CD4-positive, alpha-beta T cell treated with Interferon gamma for 1 hour (primary cell): ENCODE results near the gene CD34.

Source experiments
- DNase-seq: peaks from one replicate; pipeline ENCODE4 v3.0.0-alpha.2; 2020

Gene CD34

DNA sequence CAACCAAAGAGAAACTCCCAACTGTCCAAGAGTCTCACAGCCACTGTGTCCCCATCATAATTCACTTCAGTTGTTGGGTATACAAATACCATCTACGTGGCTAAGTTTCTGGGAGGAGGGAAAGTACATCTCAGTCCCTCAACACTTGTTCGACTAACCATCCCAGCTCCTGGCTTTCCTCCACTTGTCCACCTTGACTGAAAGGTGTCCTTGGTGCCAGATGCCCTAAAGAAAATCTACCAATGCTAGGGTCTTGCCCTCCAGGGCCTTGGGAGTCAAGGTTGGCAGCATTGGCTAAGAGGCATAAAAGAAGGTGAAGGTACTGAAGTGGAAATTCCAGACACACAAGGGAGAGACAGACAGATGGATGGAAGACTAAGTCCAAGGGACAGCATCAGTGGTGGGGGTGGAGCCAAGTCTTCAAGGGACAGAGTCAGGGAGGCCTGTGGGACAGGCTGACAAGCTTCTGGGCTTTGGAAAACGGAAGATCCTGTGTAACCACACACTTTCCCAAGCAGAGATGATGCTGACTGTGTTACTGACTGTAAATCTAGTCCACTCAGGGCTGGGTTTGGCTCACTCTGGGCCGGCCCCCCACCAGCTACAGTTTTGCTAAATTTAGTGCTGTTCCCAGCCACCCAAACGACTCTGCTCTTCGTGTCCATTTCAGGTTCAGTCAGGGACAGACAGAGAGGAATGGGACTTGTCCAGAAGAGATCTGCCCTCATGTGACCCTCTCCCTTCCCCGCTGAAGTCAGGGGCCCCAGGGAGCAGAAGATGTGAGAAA is 60.1 kb downstream of the CD34 start:
- DNase-seq, result no peak

DNA sequence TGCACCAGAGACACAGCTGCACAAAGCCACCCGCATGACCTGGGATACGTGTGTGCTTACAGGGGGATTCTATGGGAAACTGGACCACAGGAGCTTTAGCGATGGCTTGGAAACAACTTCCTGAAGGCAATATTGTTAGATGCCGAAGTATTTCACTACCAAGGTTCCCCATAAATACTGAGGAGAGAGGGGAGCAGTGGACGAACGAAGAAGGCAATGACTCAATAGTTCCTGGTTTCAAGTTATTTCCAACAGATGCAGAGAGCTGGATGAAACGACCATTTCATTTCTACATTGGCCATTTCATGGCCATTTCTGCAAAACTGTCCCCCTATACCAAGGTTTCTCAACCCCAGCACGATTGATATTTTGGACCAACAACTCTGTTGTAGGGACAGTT is 61.3 kb downstream of the CD34 start:
- DNase-seq, result no peak

DNA sequence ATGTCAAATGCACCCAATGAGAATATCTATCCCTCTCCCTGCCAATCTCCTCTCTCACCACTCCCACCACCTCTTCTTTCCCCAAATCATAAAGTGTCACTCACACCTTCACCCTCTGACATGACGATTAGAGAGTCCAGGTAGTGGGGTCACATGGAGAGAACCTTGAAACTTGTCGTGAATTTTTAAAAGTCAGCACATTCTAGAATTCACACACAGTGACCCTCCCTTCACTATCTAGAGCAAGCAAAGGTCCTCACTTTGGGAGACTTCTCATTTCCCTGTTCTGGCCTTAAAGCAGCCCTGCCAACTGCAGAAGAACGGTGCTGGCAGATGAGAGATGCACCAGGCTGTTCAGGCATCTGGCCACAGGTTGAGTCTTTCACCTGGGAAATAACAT is 61.9 kb downstream of the CD34 start:
- no peak for DNase-seq

DNA sequence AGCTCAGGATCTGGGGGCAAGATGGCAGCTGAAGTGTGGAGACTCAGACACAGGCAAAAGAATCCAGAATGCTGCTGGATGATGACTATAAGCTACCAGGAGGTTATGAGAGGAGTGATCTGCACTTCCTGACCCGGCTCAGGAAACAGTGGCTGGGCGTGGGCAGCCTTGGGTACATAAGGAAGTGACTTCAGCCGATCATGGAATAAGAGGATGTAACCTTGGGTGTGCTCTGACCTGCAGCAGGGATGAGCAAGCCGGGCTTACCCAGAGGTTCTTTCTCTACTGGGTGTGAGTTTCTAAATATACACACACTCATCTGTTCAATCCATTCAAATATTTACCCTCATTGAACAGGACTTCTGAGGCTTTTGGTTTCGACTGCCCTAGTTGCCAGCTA is 62.7 kb downstream of the CD34 start:
- DNase-seq, result peak; percentile 64

DNA sequence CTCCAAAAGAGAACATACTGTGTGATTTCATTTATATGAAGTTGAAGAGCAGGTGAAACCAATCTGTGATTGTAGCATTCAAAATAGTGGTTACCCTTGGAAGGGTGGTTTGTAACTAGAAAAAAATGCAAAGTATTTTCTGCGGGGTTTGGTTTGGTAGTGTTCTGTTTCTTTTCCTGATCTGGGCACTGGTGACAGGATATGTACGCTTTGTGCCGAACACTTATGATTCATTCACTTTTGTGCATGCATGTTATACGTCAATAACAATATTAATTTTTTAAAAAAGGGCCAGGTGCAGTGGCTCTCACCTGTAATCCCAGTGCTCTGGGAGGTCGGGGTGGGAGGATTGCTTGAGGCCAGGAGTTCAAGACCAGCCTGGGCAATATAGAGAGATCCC is 63.8 kb downstream of the CD34 start:
- DNase-seq, result no peak

DNA sequence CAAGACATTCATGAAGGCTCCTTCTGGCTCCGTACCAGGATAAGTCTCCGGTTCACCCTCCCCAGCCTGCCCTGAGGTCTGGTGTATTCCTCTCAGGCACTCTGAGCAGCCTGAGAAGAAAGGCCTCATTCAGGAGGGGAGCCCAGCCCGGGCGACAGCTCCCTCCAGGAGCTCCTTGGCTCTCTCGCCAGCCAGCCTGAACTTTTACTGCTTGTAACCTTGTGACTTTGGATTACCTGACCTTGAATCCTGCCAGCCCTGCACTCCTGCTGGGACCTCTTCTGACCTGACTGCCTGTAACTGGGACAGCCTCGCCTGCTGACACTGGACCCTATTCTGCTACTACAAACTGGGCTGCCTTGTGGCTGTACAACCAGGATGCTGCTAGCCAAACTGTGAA is 65.8 kb downstream of the CD34 start:
- no peak for DNase-seq

DNA sequence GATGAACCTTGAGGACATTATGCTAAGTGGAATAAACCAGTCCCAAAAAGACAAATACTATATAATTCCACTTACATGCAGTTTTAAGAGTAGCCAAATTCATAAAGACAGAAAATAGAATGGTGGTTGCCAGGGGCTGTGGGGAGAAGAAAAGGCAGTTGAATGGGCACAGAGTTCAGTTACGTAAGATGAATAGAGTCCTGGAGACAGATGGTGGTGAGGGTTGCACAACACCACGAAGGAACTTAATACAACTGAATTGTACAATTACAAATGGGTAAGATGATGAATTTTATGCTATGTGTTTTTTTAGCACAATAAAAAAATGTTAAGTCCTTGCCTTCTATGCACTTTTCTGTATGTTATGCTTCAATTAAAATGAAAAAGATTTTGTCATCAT is 66.6 kb downstream of the CD34 start:
- DNase-seq, result no peak

DNA sequence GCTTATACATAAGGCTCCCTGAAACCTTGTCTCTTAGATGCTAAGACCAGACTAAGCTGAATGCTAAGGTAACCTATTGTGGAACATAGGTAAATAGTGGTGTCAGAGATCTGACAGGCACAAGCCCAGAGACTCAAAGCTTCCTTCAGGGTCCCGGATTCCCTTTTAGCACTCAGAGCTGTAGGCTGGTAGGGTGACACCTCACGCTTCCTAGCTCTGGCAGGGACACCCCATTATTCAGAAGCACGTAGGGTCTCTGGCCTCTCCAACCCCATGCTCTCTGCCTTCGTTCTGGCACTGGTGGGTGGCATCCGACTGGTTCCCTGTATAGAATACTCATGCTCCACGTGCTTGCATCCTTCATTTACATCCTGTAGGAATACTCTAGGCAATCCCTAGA is 68.4 kb downstream of the CD34 start:
- no peak for DNase-seq

DNA sequence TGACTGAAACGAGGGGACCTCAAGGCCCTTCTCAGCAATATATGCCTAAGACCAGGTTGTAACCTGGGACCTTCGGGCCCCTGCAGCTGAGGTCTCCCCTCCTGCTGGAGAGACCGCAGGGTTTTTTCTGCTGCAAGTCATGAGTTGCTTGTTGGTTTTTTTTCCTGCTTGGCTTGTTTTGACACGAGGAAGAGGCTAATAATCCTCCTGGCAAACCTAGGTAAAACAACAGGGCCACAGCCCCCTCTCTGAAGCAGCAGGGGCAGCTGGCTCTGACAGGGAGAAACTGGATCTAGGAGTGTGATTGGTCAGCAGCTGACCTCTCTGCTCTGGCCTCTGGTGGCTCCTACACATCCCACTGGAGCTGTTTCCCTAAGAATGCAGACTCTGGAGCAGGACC is 69.0 kb downstream of the CD34 start:
- DNase-seq, result no peak

DNA sequence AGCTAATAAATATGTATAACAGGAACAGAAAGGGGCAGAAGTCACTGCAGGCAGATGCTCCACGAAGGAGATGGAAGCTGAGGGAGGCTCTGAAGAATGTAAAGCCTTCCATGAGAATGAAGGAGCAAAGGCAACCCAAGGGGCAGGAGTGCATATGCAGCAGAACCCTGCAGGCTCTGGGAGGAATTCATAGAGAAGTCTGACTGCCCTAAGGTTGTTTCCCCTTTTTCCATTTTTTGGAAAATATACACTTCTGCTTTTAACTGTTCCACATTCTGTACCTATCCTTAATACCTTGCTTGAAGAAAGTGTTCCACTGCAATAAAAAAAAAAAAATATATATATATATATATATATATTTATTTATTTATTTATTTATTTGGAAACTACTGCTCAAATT is 69.6 kb downstream of the CD34 start:
- no peak for DNase-seq

DNA sequence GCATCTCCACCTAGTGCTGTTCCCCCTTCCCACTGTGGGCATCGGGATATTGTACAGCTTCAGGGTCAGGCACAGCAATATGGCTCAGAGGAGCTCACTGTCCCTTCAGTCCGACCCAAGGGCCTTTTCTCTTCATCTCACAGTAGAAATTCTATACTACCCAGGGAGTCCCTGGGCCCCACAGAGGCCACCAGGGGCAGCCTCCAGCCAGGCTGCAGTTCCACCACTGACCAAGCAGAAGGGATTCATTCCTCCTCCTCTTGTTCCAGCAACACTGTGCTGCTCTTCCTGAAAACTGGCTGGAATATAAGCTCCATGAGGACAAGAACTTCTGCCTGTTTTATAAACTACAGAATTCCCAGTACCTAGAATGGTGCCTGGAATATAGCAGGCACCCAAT is 70.5 kb downstream of the CD34 start:
- no peak for DNase-seq

DNA sequence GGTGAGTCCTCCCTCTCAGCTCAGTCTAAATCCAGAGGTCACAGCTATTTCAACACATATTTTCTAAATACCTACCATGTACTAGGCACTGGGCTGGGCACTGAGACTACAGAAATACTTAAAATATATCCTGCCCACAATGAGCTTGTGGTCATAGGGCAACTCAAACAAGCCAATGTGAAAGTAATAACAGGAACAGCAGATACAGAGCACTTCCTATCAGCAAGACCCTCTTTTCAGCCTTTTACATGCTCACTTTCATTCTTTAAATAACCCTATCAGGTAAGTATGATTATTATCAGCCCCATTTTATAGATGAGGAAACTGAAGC is 71.9 kb downstream of the CD34 start:
- DNase-seq, result no peak

DNA sequence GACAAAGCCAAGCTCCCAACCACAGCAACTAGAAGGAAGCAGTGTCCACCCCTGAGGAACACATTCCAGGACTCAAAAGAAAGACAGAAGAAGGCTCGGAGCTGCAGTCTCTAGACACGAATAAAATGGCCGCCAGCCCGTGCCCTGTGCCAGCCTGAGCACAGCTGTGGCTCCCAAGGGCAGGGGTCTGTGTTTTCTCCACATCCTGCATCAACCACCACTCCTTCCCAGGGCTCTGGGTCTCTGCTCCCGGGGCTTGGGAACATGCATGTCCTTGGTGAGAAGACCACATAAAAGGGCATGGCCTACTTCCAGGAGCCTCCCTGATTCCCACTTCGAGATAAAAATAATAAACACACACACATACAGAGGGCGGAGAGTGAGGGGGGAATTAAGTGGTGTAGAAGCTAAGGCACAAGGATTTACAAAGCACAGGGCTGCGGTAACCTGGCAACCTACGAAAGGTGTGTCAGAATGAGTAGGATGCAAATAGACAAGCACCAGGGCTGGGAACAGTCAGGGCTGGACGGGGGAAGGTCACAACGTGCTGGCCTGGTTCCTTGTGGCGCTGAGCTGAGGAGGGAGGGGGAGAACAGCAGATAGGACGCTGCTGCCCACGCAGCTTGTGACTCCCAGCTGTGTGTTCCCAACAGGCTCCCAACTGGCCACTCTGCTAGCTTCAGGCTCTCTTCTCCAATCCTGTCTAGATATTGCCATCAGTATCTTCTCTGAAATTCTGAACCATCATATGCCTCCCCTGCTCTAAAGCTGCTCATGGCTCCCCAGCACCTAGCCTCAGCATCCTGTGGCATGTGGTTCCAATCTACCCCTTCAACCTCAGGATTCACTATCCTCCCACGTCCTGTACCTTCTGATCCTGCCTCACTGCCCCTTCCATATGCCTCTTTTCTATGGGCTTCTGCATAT is 72.5 kb downstream of the CD34 start:
- no peak for DNase-seq

DNA sequence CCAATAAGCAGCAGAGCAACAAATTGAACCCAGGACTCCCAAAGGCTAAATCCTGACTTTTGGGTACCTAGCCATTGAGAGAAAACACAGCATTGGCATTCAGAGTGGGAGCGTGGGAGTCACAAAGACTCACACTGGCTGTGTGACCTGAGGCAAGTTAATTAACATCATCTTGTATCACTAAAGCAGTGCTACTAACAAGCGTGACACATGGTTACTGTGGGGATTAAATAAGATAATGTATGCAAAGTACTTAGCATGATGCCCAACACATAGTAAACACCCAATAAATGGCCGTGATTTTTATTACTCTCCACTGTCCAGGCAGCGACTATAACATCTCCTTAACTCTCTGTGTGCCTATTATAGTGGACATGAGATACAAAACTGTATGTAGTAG is 73.3 kb downstream of the CD34 start:
- DNase-seq, result no peak

DNA sequence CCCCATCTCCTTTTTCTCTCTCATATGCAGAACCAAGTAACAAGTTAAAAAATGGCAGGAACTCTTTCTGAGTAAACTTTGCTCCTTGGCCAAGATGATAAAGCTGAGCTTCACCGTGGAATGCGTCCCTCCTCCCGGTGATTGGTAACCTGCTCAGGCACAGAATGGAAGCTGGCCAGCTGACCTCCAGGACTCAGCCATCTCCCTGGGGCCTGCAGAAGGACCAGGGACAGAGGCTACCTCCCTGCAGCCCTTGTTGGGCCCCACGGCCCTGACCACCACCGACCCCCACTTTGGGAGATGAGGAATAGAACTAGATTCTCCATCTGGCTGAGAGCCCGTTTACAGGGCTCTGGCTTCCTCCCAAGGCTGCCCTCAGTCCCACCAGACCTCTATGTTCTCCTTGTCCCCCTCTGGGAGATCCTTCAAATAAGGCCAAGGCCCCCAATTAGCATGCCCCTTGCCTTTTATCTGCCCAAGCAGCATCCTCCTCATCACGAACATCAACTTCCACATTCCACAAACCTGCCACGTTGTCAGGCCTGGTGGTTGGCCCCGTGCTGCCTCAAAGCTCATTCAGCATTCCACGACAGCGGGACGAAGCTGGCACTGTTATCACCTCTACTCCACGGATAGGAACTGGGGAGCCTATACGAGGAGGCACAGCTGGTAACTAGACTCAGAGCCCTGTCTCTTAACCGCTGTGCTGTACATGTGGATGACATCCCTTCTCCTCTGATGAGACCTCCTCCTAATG is 74.2 kb downstream of the CD34 start:
- DNase-seq, result no peak

DNA sequence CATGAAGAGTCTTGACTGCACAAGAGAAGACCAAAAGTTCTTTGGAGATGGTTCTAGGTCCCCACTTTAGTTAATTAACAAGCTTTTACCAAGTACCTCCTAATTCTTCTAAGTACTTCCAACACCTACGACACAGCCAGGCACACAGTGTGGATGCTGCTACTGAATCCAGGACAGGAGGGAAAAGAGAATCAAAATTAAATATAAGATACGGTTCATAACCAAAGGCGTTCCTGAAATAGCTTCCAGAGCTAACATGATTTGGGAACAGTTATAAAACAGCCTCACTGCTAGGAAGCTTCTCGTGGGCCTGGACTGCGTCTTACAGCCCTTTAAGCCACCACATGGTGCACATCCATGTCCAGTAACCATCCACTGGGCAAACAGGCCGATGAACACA is 75.0 kb downstream of the CD34 start:
- DNase-seq, result no peak

DNA sequence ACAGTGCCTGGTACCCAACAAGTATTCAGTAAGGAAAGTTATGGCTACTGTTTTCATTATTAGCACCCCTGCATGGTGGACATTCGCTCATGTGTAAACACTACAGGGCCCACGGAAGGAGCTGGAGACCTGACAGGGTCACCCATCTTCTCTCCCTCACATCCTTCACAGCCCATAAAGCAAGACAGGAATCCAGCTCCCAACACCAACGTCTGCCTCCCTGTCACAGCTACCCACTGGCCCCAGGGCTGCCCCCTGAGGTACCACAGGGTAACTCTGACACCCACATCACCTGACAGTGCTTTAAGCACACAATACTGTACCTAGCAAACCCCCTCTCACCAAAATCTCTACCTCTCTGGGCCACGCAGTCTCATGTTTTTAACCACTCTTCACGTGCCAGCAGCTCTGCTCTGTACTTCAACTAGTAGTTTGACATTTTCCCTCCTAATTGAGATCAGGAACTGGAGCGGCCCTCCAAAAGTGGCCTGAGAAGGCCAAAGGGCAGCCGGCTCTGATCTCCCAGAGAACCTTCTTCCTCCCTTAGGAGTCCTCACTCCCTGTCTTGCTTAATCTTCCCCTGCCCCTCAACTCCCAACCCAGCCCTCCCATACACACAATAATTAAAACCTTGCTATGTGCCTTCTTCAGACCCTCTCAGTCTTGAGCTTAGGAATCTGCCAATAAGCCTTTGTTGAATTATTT is 76.8 kb downstream of the CD34 start:
- no peak for DNase-seq

DNA sequence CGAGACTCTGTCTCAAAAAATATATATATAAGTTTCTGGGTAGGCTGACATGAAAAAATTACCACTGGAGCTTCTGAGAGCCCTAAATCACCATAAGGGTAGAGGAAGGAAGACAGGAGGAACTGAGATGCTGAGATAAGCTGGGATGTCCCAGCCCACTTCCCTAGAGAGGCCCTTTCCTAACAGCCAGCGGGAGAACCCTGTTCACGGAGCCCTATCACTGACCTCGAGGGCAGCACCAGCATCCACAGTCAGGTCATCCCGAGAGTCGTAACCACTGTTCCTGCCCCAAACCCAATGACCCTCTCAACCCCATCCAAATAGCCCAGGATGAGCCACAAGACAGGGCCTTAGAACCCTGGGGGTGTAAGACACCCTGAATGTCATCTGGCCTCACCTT is 77.5 kb downstream of the CD34 start:
- no peak for DNase-seq

DNA sequence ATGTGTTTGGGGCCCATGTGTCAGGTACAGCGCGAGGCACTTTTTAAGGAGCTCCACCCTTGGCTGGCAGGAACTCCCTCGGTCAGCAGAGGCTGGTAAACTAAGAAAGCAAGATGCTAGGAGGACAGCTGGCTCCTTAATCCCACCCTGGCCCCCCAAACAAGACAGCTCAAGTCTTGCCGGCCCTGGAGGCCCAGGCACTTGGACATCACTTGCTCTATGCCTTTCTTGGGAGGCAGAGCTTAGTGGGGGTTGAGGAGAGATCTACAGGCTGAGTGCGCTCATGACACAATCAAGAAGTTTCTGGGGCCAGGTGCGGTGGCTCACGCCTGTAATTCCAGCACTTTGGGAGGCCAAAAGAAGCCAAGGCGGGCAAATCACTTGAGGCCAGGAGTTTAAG is 78.1 kb downstream of the CD34 start:
- DNase-seq, result no peak

DNA sequence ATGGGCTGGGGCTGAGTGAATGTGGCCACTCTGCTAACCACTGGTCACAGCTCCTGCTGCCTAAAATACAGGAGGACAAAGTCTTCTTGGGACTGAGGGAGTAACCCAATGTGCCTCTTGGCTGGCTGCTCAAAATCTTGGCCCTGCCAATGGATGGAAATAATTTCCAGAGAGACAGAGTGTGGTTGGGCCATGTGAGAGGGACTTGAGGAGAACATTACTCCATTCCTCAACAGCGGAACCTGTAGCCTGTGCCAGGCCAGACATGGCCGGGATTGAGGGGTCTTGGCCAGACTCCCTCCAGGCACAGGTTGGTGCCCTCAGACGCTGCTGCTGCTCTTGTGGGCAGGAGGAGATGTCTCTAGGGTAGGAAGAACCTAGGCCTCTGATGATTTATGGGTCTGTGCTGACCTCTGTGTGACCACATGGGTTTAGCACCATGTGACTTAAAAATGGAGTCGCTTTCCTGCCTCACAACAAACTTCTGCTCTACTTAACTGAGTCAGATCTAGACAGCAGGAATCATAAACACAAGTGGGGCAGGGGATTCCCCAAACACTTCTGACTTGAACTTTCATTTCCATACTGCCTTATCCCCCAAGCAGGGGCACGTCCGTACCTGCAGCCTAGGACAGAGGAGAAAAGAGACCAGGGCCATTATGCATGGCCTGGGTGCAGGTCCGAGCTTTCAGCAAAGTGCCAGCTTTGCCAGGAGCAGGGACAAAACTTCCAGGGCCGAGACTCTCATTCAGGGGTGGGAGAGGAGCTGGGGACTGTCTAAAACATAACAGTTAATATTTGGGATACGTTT is 79.2 kb downstream of the CD34 start:
- peak; percentile 28 for DNase-seq
